Measurements from ENCODE around the gene ABR.
"Not testable (repeated sequence)": the region's sequence is repeated elsewhere in the genome, so short reads cannot be mapped to it uniquely, and the experiment has no call there.

Gene ABR

DNA sequence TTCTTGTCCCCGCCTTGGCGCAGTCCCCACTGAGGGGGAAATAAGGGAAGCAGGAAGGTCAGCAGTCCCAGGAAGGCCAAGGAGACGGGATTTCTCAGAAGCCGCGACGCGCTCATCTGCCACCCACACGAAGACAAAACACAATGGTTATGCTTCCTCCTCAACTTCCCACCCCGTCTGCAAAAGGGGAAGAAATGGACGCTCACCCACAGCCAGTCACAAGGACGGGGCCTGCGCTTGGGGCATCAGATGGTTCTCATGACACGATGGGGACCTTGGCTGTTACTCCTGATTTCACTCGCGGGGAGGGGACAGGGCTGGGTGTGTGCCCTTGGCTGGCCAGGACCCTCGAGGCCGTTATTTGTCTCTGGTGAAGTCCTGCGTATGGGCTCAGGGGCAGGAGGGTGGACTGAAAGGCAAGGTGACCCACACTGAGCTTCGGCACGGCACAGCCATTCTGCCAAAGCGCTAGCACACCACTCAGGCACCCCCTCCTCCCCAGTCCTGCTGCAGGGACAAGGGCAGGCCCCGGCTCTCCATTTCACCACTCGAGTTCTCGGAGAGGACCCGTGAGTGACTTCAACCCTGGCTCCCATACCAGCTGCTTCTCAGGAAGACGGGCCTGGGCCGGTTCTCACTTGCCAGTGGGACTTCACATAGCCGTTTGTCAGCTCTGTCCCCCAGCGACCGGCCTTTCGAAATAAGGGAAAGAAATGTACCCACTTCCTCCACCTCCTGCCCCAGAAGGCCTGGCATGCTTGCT lies 84.5 kb downstream of the ABR start:
- no peak for DNase-seq (ENCODE audit: low spot score)

DNA sequence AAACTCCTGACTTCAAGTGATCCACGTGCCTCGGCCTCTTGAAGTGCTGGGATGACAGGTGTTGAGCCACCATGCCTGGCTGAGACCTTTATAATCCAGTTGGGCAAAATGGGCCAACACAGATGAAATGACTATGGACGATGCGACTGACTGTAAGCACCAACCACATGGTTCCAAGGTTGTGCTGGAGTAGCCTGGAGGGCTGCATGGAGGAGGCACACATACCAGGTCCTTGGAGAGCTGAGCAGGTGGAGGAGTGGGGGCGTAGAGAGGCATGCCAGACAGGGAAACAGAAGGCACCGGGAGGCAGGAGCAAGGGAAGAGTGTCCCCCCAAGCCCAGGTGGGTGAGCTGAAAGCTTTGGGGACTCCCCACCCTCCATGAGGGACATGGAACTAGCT lies 85.2 kb downstream of the ABR start:
- DNase-seq (ENCODE audit: low spot score), result no peak

DNA sequence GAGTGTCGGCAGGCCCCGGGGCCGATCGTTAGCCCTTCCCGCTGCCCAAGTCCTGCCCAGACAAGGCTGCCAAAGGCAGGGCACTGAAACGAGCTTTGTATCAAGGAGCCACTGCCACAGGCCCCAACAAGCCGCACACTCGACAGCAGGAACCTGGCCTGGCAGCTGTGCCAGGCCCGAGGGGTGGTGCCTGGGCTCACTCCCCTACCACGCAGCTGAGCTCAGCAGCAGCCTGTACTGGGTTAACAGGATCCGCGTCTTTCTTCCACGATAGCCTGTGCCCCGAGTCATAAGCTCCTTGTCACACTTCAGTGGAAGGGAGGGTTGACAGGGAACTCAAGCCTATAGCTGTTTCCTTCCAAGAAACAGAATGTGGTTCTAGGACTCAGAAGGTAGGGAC lies 87.9 kb downstream of the ABR start:
- DNase-seq (ENCODE audit: low spot score), result no peak

DNA sequence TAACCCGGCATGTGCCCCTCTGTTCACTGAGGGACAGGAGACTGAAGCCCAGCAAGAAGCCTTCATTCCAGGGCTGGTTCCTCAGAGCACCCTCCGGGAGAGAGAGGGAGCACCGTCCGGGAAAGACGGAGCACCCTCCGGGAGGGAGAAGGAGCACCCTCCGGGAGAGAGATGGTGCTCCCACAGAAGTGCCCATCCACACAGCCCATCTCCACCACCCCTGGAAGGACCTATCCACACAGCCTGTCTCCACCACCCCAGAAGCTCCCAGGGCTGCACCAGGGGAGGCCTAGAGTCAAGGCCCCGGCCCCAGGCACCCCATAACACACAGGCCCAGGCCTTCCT lies 88.6 kb downstream of the ABR start:
- DNase-seq (ENCODE audit: low spot score), result no peak

- no peak for DNase-seq (ENCODE audit: low spot score)
These were observed 89.2 kb downstream of the ABR start for GRCh38 chr17:1090465-1091189.

DNA sequence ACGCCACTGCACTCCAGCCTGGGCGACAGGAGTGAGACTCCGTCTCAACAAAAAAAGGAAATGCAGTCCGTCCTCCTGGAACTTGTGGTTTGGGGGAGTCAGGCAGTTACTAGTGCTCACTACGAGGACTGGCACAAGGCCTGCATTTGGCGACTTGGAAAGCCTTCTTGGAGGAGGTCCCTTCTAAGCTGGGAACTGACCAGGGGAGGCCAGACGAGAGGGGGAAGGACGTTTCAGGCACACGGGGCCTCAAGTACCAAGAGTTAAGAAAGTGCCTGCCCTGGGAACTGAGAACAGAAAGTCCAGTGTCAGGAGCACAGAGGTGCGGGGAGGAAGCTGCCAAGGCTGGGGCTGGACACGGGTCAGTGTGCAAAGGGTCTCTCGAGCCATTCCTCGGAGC lies 89.9 kb downstream of the ABR start:
- no peak for DNase-seq (ENCODE audit: low spot score)

DNA sequence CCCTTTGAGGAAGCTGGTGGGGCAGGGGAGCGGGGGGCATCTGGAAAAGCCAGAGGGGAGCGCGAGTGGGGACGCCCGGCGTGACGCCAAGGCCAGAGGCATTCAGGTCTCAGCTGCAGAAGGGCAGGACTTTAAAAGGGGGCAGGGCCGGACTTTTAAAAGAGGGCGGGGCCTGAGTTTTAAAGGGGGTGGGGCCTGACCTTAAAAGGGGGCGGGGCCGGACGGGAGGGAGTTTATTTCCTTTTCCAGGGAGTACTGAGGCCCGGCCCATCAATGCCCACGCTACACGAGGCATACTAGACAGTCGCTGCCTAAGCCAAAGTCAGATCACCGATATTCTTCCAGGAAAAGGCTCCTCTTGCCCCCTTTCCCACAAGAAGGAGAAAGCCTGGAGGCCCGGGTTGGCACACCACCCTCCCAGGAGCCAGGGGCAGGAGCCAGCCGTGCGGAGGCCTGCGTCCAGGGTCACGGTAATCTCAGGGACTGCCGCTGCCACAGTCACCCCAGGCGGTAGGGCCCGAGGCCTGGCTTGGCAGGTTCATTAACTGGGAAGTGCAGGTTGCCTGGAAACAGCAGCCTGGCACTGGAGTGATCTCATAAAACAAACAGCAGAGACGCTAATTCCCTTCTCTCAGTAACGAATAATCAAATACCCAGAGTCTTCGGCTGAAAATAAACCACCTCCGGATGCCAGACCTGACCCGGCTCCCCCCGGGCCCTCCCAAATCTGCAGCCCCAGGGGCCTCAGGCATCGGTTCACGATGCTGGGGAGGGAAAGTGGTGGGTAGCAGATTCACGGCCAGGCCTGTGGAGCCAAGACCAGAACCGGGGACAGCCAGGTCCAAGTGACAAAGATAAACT lies 92.2 kb downstream of the ABR start:
- peak; percentile 10 for DNase-seq (ENCODE audit: low spot score)

GRCh38 chr17:1083451-1084187 lies 96.2 kb downstream of the ABR start:
- no peak for DNase-seq (ENCODE audit: low spot score)

DNA sequence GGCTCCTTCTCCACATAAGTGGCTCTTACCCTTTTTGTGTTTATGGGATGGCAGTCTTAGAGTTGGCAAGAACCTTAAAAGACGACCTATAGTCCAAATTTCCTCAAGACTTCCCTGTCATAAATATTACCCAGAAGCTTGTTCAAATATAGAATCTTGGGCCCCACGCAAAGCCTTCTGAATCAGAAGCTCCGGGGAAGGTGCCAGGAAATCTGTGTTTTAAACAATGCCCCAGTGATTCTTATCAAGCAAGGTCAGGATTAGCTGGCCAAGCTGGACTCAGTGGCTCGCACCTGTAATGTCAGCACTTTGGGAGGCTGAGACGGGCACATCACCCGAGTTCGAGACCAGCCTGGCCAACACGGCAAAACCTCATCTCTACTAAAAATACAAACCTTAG lies 97.2 kb downstream of the ABR start:
- no peak for DNase-seq (ENCODE audit: low spot score)

DNA sequence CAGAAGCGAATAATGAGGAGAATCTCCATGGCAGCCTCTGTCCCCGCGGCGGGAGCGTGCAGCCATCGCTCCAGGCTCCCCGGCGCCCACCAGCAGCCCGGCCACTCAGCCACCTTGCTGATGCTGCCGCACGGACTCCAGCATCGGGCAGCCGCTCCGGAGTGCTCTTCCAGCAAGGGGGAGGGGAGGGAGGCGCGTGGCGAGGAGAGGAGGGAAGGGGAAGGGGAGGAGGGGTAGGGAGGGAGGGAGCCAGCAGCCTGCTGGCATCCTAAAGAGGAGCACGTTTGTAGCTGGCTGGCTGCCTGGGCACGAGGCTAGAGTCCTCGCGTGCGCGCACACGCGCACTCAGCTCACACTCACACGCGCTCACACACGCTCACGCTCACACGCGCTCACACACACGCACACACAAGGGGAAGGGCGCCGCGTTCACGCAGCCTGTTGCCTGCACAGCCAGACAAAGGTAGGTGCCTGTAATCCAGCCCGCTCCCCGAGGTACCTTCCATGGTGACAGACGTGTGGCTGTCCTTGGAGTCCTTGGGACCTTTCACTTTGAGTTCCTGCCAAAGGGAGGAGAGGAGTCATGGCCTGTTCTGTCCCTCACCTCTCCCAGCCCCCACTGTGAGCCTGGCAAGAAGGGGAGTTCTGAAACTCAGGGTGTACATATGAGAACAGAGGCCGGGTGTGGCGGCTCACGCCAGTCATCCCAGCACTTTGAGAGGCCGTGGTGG lies 100.8 kb downstream of the ABR start:
- DNase-seq (ENCODE audit: low spot score), result no peak

- no peak for DNase-seq (ENCODE audit: low spot score)
These were observed 101.6 kb downstream of the ABR start for GRCh38 chr17:1077986-1078711.

DNA sequence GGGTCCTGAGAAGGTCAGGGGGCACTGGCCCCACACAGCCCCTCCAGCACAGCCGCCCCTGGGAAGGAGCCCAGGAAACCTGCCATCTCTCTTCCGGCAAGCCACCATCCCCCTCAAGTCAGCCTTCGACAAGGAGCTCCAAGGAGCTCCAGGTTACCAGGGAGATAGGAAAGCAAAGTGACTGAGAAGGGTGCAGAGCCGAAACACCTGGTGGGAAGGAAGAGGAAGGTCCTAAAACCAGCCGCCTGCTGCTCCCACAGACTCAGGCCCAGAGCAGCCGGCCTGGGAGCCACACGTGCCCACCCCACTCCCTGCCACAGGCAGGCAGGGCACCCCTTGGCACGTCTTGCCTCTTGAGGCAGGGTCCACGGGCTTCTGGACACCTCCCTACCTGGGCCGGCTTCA lies 102.2 kb downstream of the ABR start:
- no peak for DNase-seq (ENCODE audit: low spot score)

GRCh38 chr17:1076982-1077302 lies 102.8 kb downstream of the ABR start:
- DNase-seq (ENCODE audit: low spot score), result no peak

- no peak for DNase-seq (ENCODE audit: low spot score)
These were observed 103.3 kb downstream of the ABR start for GRCh38 chr17:1076299-1076981.

- DNase-seq (ENCODE audit: low spot score), result no peak
These were observed 104.7 kb downstream of the ABR start for GRCh38 chr17:1074886-1075605.

DNA sequence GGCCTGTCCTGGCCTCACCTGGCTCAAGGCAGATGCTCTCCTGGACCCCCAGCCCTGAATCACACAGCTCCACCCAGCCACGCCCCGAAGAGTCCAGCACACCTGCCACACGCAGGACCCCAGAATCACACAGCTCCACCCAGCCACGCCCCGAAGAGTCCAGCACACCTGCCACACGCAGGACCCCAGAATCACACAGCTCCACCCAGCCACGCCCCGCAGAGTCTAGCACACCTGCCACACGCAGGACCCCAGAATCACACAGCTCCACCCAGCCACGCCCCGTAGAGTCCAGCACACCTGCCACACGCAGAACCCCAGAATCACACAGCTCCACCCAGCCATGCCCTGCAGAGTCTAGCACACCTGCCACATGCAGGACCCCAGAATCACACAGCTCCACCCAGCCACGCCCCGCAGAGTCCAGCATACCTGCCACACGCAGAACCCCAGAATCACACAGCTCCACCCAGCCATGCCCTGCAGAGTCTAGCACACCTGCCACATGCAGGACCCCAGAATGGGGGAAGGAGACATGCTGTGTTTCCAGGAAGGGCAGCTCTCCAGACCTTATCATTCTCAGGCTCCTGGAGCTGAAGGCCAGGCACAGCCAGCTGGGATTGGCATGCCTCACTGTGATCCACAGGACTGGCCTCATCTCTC lies 105.7 kb downstream of the ABR start:
- not testable (repeated sequence) for DNase-seq (ENCODE audit: low spot score)

- DNase-seq (ENCODE audit: low spot score), result no peak
These were observed 106.4 kb downstream of the ABR start for GRCh38 chr17:1073241-1073962.

GRCh38 chr17:1072551-1072961 lies 107.2 kb downstream of the ABR start:
- DNase-seq (ENCODE audit: low spot score), result no peak

Measured in AG08395 (cell line).